Measurements from ENCODE around the gene GINS1. TPM values are rescaled to one million over a fixed set of nuclear protein-coding genes. Genes with fewer than 3 reads are reported as not detected.
"Not testable (repeated sequence)": the region's sequence is repeated elsewhere in the genome, so short reads cannot be mapped to it uniquely, and the experiment has no call there.

GINS1 gene
- total RNA-seq, 1 experiment from 2014 or later, result 14.4 TPM

DNA sequence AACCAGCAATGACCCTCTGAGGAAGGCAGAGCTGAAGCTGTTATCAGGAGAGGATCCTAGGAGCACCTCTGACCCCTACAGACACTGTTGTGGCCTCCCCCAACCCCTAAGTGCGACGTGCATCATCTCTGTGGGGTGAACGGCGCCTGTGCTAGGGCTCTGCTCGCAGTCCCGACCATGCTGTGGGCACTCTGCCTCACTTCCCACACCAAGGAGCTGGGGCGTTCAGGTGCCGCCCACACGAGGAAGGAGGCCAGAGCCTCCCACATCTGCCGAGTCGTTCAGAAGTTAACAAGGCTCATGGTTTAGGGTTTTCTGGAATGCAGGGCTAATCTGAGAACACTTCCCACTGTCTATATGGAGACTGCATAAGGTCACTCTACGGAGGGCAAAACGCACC is 62.1 kb downstream of the GINS1 start:
- Histone ChIP-seq H3K36me3 (ENCODE audit: insufficient read depth, low read length) (no peaks in the 10 kb centered on the region), H3K79me2 (ENCODE audit: low read length) (no peaks in the 10 kb centered on the region), H3K4me1 (ENCODE audit: low read length) (no peaks in the 10 kb centered on the region), H3K9ac (ENCODE audit: low read length) (no peak overlapping the region), H3K9me3 (ENCODE audit: low read length) (no peaks in the 10 kb centered on the region), H3K4me3 (ENCODE audit: low read length) (no peak overlapping the region), H3K27me3 (ENCODE audit: low read length) (no peaks in the 10 kb centered on the region), H3K9me2 (replicated peaks; ENCODE audit: insufficient read depth, low read length) (no peaks in the 10 kb centered on the region), H2AFZ (ENCODE audit: low read length) (no peak overlapping the region), H3K27ac (ENCODE audit: low read length) (no peak overlapping the region), H3K4me2 (ENCODE audit: low read depth, low read length, poor library complexity, severe bottlenecking) (no peak overlapping the region), H4K20me1 (ENCODE audit: insufficient read depth, low read depth, low read length) (no peaks in the 10 kb centered on the region)
- no peak for DNase-seq

DNA sequence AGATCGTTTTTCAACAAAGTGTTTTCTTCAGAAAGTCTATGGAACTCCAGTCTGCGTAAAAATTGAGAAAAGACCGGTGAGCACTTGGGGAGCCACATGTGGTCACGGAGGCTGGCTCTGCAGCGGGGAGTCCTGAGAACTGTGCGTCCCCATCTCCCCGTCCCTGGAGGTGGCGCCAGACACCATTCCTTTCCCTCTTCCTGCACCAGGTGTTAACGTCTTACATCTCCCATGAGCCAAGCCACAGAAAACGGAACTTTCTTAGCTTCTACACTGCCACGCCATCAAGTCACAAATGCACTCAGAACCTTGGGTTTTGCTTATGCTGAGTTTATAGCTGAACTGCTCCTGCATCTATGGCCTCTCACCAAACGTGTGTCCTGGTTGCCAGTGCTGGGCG is 62.6 kb downstream of the GINS1 start:
- no peak overlapping the region for H3K4me2 ChIP-seq (ENCODE audit: low read depth, low read length, poor library complexity, severe bottlenecking)

DNA sequence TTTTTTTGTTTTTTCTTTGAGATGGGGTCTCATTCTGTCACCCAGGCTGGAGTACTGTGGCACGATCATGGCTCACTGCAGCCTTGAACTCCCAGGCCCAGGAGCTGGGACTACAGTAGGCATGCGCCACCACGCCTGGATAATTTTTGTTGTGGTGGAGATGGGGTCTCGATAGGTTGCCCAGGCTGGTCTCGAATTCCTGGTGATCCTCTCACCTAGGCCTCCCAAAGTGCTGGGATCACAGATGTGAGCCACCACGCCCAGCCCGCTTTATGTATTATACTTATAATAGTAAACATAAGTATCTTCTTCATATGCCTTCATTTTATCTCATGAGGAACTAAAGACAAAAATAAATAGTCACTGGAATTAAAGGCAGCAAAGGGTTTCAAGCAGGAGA is 63.5 kb downstream of the GINS1 start:
- Histone ChIP-seq H3K79me2 (ENCODE audit: low read length) (no peaks in the 10 kb centered on the region), H2AFZ (ENCODE audit: low read length) (no peak overlapping the region), H3K4me2 (ENCODE audit: low read depth, low read length, poor library complexity, severe bottlenecking) (no peak overlapping the region), H3K9ac (ENCODE audit: low read length) (no peak overlapping the region), H4K20me1 (ENCODE audit: insufficient read depth, low read depth, low read length) (no peaks in the 10 kb centered on the region), H3K27ac (ENCODE audit: low read length) (no peak overlapping the region), H3K36me3 (ENCODE audit: insufficient read depth, low read length) (no peaks in the 10 kb centered on the region), H3K9me3 (ENCODE audit: low read length) (no peaks in the 10 kb centered on the region), H3K4me1 (ENCODE audit: low read length) (no peaks in the 10 kb centered on the region), H3K4me3 (ENCODE audit: low read length) (no peak overlapping the region), H3K9me2 (replicated peaks; ENCODE audit: insufficient read depth, low read length) (no peaks in the 10 kb centered on the region), H3K27me3 (ENCODE audit: low read length) (no peaks in the 10 kb centered on the region)
- no peak for DNase-seq

More for the DNA sequence above, 62.6 kb downstream of the GINS1 start:
- no peaks in the 10 kb centered on the region for H3K36me3 ChIP-seq (ENCODE audit: insufficient read depth, low read length)
- no peaks in the 10 kb centered on the region for H3K27me3 ChIP-seq (ENCODE audit: low read length)
- no peaks in the 10 kb centered on the region for H3K9me2 ChIP-seq (replicated peaks; ENCODE audit: insufficient read depth, low read length)
- H3K9me3 ChIP-seq (ENCODE audit: low read length), result no peaks in the 10 kb centered on the region
- no peak overlapping the region for H2AFZ ChIP-seq (ENCODE audit: low read length)
- no peaks in the 10 kb centered on the region for H4K20me1 ChIP-seq (ENCODE audit: insufficient read depth, low read depth, low read length)
- H3K4me3 ChIP-seq (ENCODE audit: low read length), result no peak overlapping the region
- no peak overlapping the region for H3K27ac ChIP-seq (ENCODE audit: low read length)
- H3K9ac ChIP-seq (ENCODE audit: low read length), result no peak overlapping the region
- no peaks in the 10 kb centered on the region for H3K79me2 ChIP-seq (ENCODE audit: low read length)
- no peaks in the 10 kb centered on the region for H3K4me1 ChIP-seq (ENCODE audit: low read length)
- DNase-seq, result peak; percentile 83

DNA sequence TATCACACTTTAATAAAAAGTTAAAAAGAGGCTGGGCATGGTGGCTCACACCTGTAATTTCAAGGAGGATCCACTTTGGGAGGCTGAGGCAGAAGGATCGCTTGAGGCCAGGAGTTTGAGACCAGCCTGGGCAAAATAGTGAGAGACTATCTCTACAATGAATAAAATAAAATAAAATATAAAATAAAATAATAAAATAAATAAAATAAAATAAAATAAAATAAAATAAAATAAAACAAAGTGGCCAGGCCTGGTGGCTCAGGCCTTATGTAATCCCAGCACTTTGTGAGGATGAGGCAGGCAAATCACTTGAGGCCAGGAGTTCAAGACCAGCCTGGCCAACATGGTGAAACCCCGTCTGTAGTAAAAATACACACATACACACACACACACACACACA is 65.8 kb downstream of the GINS1 start:
- not testable (repeated sequence) for H3K79me2 ChIP-seq (ENCODE audit: low read length); H3K9me3 ChIP-seq (ENCODE audit: low read length); H3K36me3 ChIP-seq (ENCODE audit: insufficient read depth, low read length); H3K4me2 ChIP-seq (ENCODE audit: low read depth, low read length, poor library complexity, severe bottlenecking); H3K4me1 ChIP-seq (ENCODE audit: low read length); H3K4me3 ChIP-seq (ENCODE audit: low read length); H3K27ac ChIP-seq (ENCODE audit: low read length); H2AFZ ChIP-seq (ENCODE audit: low read length); DNase-seq; H3K27me3 ChIP-seq (ENCODE audit: low read length); H3K9me2 ChIP-seq (replicated peaks; ENCODE audit: insufficient read depth, low read length); H3K9ac ChIP-seq (ENCODE audit: low read length); H4K20me1 ChIP-seq (ENCODE audit: insufficient read depth, low read depth, low read length)

DNA sequence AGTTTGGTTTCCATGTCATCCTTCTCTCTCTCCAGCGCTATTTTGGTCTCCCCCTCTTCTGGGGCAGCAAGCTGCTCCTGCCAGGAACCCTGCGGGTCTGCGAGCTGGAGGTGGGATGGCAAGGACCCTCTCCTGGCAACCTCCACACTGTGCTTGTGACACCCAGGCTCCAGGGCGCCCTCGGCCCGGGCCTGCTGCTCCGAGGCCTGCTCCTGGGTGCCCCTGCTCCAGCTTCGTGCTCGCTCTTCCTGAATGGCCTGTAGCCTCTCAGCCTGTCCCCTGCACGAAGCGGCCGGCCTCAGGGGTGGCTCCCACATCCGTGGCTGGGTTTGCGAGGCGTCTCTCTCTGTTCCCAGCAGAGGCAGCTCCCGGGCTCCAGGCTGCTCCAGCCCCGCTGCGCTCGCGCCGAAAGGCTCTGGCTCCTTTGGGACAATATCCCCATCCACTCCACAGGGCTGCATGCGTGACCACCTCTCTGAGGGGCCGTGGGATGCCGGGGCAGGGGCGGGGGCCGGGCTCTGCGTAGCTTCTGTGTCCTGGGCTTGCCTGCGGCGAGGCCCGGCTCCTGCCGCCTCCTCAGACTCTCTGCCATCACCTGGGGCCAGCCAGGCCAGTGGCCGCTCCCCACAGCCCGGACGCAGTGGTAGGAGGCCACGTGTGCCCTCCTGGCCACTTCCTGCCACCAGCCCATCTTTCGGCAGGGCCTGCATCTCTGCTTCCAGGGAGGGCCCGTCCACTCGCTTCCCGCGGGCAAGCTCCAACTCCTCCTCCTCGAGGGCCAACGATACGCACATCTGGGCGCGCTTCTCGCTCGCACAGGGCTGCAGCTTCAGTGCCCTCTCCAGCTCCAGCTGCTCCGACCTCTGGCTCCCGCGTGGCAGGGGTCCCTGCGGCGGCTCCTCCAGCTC is 68.9 kb downstream of the GINS1 start:
- H3K9ac ChIP-seq (ENCODE audit: low read length), result no peak overlapping the region
- no peaks in the 10 kb centered on the region for H3K9me2 ChIP-seq (replicated peaks; ENCODE audit: insufficient read depth, low read length)
- no peaks in the 10 kb centered on the region for H3K9me3 ChIP-seq (ENCODE audit: low read length)
- H3K79me2 ChIP-seq (ENCODE audit: low read length), result no peaks in the 10 kb centered on the region
- no peaks in the 10 kb centered on the region for H3K27me3 ChIP-seq (ENCODE audit: low read length)
- H3K27ac ChIP-seq (ENCODE audit: low read length), result no peak overlapping the region
- no peaks in the 10 kb centered on the region for H4K20me1 ChIP-seq (ENCODE audit: insufficient read depth, low read depth, low read length)
- H3K36me3 ChIP-seq (ENCODE audit: insufficient read depth, low read length), result no peaks in the 10 kb centered on the region
- no peak overlapping the region for H3K4me3 ChIP-seq (ENCODE audit: low read length)
- H2AFZ ChIP-seq (ENCODE audit: low read length), result no peak overlapping the region
- no peaks in the 10 kb centered on the region for H3K4me1 ChIP-seq (ENCODE audit: low read length)
- no peak for DNase-seq
- H3K4me2 ChIP-seq (ENCODE audit: low read depth, low read length, poor library complexity, severe bottlenecking), result no peak overlapping the region

DNA sequence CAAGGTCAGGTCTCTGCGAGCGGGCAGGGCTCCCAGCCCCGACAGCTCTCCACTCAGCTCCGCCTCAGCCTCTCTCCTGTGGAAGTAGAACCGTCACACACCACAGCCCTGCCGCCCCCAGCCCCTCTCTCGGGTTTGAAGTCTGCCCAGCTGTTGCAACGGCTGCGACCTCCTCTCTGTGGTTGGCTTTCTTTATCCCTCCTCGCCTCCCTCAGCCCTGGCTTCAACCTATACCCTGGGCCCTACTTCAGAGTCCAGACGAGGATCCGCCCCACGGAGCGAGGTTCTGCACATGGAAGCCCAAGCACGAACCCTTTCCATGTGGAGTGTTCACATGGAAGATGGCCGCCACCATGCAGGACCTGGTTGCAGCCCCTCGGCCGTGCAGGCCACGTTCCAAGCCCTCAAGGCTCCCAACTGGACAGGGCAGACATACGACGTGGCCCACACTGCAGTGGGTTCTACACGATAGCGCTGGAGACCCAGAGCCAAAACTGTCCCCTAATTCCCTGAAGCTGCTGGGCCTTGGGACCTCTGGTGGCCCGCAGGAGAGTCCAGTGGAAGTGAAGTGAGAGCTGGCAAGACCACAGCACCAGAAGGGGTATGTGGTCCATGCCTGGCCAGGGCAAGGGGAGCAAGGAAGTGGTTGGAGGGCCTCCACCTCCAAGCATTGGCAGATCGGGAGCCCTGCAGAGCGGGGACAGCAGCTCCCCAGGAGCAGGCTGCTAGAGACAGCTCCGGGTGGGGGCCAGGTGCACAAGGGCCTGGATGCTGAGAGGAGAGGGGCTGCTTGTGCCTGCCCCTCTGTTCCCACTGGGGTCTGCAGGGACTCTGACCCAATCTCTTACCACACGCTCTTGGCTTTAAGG is 69.8 kb downstream of the GINS1 start:
- Histone ChIP-seq H3K79me2 (ENCODE audit: low read length) (no peaks in the 10 kb centered on the region), H2AFZ (ENCODE audit: low read length) (no peak overlapping the region), H4K20me1 (ENCODE audit: insufficient read depth, low read depth, low read length) (no peaks in the 10 kb centered on the region), H3K9me2 (replicated peaks; ENCODE audit: insufficient read depth, low read length) (no peaks in the 10 kb centered on the region), H3K27ac (ENCODE audit: low read length) (no peak overlapping the region), H3K9ac (ENCODE audit: low read length) (no peak overlapping the region), H3K36me3 (ENCODE audit: insufficient read depth, low read length) (no peaks in the 10 kb centered on the region), H3K4me1 (ENCODE audit: low read length) (no peaks in the 10 kb centered on the region), H3K4me2 (ENCODE audit: low read depth, low read length, poor library complexity, severe bottlenecking) (no peak overlapping the region), H3K27me3 (ENCODE audit: low read length) (no peaks in the 10 kb centered on the region), H3K4me3 (ENCODE audit: low read length) (no peak overlapping the region), H3K9me3 (ENCODE audit: low read length) (no peaks in the 10 kb centered on the region)
- DNase-seq, result no peak

DNA sequence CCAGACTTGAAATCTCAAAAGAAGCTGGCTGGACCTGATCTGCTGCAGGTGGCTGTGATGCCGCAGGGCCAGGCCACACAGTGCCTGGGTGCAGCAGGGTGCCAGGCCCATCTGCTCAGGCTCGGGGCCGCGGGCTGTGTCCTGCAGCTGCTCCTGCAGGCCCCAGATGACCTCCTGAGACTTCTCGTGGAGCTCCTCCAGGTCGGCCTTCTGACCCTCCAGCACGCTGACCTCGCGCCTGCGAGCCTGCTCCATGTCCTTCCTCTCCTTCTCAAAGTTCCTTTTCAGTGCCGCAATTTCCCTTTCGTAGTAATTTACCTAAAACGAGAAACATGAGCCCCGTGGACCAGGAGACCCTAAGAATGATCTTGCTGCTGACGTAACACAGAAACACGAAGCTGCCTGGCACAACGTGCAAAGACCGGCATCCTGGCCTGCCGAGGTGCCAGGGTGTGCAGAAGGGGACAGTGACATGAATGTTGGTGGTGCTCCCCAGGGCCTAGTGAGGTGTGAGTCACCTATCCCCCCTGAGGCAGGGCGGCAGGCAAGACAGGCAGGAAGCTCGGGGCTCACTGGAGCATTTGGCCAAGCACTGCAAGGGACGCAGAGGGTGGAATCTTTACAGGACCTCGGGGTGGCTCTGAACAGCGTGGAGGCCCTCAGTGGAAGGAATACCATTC is 71.6 kb downstream of the GINS1 start:
- Histone ChIP-seq H3K9me3 (ENCODE audit: low read length) (no peaks in the 10 kb centered on the region), H4K20me1 (ENCODE audit: insufficient read depth, low read depth, low read length) (no peaks in the 10 kb centered on the region), H3K79me2 (ENCODE audit: low read length) (no peaks in the 10 kb centered on the region), H2AFZ (ENCODE audit: low read length) (no peak overlapping the region), H3K4me2 (ENCODE audit: low read depth, low read length, poor library complexity, severe bottlenecking) (no peak overlapping the region), H3K4me3 (ENCODE audit: low read length) (no peak overlapping the region), H3K27me3 (ENCODE audit: low read length) (no peaks in the 10 kb centered on the region), H3K36me3 (ENCODE audit: insufficient read depth, low read length) (no peaks in the 10 kb centered on the region), H3K4me1 (ENCODE audit: low read length) (no peaks in the 10 kb centered on the region), H3K9ac (ENCODE audit: low read length) (no peak overlapping the region), H3K9me2 (replicated peaks; ENCODE audit: insufficient read depth, low read length) (no peaks in the 10 kb centered on the region), H3K27ac (ENCODE audit: low read length) (no peak overlapping the region)
- no peak for DNase-seq

DNA sequence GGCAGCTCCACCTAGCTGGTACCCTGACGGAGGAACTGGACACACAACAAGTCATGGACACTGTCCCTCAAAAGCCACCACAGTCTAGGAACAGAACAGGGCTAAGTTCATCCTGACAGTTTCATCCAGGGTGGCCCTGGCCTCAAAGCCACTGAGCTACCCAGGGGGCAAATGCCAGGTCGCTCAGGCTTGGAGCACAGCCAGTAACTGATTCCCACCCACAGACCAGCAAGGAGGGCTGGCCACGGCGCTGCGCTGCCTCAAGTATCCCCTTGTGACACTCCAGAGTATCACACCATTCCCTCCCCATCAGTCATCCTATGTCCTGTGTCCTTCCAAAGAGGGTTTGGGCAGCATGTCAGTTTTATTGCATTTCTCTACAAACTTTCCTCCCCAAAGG is 72.2 kb downstream of the GINS1 start:
- Histone ChIP-seq H3K9me3 (ENCODE audit: low read length) (no peaks in the 10 kb centered on the region), H3K27me3 (ENCODE audit: low read length) (no peaks in the 10 kb centered on the region), H3K9me2 (replicated peaks; ENCODE audit: insufficient read depth, low read length) (no peaks in the 10 kb centered on the region), H3K4me3 (ENCODE audit: low read length) (no peak overlapping the region), H3K9ac (ENCODE audit: low read length) (no peak overlapping the region), H4K20me1 (ENCODE audit: insufficient read depth, low read depth, low read length) (no peaks in the 10 kb centered on the region), H2AFZ (ENCODE audit: low read length) (no peak overlapping the region), H3K4me1 (ENCODE audit: low read length) (no peaks in the 10 kb centered on the region), H3K4me2 (ENCODE audit: low read depth, low read length, poor library complexity, severe bottlenecking) (no peak overlapping the region), H3K79me2 (ENCODE audit: low read length) (no peaks in the 10 kb centered on the region), H3K36me3 (ENCODE audit: insufficient read depth, low read length) (no peaks in the 10 kb centered on the region), H3K27ac (ENCODE audit: low read length) (no peak overlapping the region)
- no peak for DNase-seq

Measured in Karpas-422 (cell line).